GM21717 (cell line): Measurements from ENCODE around the gene CHN1.

Experiments used
- ATAC-seq: cut with Tn5 transposase; IDR thresholded peaks from one replicate; pipeline ENCODE4 v1.9.1; 2021; ENCODE audit warnings: mild to moderate bottlenecking, moderate library complexity; ENCODE audit not compliant: unreplicated experiment

The CHN1 gene

DNA sequence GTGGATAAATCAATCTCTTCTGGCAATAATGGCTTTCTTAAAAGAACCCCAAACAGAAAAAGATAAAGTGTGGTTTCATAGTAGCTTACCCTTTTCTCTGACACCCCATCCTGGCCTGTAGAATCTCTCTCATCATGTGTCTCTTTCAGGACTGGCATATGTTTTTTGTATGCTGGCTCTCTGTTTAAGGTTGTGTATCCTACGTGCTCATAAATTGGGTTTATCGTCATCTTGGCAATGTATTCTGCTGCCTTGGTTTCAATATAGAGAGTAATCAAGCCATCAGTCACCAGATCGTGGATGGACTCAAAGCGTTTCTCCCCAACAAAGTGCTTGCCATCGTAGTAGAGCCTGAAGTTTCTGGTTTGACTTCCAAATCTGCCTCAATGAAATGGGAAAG is 127.4 kb downstream of the CHN1 start:
- ATAC-seq: no peak

DNA sequence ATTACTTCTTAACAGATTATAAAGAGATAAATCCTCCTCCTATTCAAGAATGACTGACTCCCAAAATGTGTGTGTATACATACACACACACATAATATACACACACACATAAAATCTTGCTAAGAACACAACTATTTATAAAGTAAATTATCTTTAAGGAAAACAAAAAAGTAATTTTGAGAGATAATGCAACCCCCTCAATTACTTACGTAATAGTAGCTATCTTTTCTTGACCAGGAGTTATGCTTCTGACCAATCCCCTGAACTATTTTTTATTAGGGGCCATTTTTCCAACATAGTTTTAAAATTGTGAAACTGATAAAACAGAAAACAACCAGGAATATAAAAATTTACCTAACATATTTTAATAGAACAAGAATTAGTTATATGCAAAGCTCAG is 127.9 kb downstream of the CHN1 start:
- no peak for ATAC-seq

DNA sequence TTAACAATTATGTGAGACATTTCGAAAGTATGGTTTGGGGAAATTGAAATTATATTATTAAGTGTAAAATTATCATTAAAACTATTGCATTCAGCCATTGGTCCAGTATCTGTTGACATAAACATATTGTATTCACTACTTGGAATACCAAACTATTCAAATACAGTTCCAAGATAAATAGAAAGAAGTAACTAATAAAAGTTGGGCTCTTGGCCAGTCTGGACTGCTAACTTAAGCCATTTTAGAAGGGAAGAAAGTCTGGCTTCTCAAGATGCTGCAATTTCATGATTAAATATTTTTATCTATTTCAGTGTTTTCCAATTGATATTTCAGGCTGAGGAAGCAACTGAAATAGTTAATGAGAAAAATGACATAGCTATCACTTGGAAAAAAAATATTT is 131.1 kb downstream of the CHN1 start:
- ATAC-seq: no peak

DNA sequence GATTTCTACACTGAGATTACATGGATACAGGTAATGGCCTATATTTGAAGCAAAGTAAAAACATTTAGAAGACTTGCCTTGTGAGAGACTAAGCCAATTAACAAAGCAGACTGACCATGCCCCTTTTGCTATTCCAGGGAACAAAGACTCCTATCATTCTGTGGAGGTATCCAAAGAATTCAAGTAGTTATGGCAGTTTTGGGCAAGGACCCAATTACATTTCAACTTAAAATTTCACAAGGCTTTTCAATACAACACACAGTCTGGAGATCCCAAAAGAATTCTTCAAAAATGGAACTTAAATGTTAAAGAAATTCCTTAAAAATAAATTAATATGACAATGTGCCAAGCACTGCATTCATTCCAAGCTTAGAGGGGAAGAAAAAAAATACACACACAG is 131.7 kb downstream of the CHN1 start:
- no peak for ATAC-seq

DNA sequence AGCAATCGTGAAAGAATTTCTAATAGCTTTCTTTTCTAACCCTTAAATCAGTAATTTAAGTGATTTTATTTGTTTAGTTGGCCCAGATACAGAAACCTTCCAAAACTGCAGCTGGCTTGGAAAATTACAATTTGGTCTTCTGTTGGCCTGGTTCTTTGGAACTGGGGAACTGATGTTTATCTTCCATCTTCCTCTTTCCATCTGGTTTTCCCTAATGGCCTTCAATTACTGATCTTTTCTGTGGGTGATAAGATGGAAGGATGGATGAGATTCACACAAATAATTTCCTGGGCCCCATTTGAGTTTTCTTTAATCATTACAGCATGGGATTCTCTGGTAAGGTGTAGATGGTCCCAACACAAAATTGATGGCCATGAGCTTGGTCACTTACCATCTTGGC is 134.4 kb downstream of the CHN1 start:
- no peak for ATAC-seq

DNA sequence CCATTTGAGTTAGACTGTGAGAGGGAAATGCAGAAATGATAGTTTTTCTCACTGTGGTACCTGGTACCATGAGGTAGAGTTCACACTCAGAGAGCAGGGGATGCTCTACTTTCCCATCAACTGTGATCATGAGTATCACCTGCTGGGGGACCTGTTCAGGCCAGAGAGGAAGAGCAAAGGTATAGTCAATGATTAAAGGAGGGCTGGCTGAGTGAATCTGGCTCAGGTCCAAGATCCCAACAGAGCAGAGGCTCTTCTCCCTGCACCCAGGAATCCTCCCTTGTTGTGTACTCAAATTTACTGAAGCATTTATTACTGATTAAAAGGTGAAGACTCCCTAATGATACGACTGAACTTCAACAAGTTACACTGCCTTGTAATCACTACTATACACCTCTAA is 136.3 kb downstream of the CHN1 start:
- ATAC-seq: no peak

DNA sequence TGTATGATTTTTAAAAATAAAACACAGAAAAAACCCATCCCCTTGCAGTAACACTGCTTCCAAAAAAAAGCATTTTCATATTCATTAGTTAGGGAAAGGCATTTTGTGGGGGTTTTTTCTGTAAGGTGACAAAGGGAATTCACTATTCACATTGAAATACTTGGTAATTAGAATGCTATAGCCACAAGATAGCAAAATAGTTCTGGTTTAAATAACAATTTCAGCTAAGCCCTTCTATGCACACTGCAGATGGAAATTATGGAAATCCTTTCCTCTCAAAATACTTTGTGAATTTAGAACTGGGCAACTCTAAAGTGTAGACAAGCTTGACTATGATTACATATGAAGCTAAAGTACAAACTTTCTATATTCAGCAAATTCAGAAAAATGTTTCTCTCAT is 138.8 kb downstream of the CHN1 start:
- ATAC-seq: no peak

DNA sequence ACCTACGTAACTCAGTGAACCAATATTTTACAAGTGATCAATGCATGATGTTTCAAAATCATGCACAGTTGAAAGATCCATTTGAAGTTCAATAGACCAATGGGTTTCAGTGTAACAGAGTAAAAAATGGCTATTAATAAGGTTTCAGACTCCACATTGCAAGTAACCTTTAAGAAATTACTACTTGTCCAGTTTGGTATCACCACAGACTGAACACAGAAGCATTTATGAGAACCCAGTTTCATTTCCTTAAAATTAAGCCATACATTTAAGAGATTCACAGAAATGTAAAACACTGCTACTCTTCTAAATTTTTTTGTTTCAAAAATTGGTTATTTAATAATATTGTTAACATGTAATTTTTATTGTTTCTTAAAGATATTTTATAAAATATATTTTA is 142.0 kb downstream of the CHN1 start:
- ATAC-seq: no peak

DNA sequence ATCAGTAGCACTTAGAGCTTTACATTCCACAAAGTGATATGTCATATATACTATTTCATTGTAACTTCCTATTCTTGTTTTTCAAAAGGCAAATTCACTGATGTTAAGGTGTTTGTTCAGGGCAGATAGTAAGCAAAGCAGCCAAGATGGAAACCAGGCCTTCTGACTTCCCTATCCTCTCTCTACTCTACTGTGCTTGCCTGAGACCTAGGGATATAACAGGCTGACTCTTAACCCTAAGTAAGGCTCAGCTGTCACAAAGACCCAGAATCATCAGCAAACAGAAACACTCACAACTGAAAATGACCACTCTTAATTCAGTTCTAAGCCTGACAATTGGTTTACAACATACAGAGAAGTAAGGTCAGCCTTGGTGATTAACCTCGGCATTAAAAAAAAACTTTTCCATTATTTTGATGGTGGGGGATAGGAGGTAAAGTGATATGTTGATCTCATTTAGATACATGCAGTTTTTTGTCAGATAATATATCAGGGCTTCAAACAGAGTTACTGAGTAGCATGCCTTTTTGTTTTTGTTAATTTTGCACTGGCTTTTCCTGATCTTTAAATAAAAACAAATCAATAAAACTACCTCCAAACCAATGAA is 145.5 kb downstream of the CHN1 start:
- no peak for ATAC-seq

DNA sequence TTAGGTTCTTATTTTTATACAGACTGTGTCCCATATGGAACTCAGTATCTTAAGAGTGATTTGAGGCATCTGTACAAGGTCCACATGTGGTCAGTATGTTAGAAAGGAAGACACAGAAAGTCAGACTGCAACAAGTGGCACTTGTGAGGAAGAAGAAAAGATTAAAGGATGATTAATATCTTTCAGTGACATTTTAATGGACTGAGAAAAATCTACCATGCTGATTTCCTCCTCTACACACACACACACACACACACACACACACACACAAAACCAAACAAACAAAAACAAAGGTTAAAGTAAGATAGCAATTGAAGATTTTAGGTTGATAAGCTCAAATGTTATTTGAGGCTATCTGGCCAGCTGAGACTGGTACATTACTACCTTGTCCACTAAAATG is 146.4 kb downstream of the CHN1 start:
- ATAC-seq: no peak

DNA sequence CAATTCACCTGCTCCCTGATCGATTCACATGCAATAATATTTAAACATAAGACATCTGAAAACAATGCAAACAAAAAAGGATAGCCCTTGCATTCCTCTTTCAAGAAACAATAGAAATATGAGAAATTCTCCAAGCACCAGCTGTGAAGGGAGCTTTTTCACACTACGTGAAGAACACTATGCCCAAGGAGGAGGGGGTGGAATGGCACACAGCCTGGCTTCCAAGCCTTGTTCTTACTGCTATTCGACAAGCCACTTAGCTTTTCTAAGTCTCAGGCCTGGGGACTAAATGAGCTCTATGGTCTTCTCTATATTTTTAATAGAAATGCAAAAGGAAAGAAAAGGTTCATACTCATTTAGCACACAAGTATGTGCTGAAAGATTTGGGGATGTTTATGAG is 148.7 kb downstream of the CHN1 start:
- no peak for ATAC-seq

DNA sequence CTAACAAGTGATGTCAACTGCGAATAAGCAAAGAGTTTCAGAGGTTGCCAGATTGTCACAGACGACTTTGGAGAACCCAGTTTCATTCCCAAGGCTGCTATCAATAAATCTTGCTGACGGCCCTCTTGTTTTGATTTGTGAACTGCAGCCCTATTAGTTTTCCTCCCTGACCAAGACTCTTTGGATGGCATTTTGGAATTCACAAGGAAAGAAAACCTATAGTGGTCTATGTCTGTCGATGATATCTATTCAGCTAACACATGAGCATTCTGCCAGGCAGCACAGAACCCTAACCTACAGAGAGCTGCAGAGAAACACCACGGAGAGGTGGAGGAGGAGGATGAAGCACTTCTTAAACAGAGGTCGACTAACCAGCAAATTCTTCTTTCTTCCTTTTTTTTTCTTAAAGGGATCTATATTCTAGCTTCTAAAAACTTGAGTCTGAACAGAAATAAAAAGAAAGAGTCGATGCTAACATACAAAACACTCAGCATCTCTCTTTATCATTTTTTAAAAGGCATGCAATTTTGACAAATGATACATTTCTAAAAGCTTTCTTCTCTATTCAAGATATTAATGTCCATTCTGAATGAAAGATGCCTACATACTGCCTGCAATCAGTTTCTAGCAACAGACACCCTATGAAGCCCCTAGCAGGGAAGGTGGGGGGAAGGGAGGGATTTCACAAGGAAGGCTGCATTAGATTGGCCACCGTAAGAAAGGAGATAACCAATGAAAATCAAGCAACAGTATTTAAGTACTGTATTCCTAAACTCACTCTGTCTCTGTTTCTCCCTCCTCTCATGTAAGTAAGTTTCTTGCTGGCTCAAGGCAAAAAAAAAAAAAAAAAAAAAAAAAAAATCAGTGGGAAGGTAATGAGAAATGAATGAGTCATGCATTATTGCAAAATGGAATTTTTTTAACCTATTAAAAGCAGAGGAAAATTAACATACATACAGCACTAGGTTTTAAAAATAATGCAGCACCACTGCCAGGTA is 157.9 kb downstream of the CHN1 start:
- no peak for ATAC-seq

DNA sequence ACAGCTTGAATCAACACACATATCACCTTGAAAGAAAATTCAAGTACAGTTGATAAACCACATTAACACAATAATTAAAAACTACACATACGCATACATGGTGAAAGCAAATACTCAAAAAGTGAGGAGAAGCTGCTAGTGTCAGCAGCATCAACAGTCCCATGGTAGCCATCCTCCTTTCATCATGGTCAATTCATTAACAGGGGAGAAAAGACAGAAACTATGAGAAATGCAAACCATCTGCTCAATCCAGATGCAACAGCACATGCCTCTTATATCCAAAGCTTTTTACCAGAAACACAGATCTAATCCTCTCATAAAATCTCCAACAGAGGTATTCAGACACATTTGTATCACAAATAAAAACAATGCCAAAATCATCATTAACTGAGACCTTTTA is 159.0 kb downstream of the CHN1 start:
- ATAC-seq: no peak

DNA sequence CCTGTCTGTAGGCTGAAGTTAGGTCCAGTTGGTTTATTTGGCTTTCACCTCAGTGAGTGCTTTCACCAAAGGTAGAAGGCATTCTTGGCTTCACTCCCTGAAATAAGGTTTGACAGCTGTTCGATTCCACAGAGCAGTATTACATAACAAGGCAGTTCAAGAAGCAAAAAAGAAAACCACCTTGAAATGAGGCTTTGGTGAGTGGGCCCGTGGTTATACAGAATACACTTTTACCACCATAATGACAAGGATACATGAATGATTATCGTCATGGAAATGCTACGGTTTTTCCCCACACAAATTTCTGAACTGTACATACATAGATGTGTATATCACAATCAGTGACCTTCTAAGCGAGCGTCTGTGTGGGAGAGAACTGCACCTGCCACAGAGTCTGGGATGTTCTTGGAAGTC is 160.9 kb downstream of the CHN1 start:
- no peak for ATAC-seq

DNA sequence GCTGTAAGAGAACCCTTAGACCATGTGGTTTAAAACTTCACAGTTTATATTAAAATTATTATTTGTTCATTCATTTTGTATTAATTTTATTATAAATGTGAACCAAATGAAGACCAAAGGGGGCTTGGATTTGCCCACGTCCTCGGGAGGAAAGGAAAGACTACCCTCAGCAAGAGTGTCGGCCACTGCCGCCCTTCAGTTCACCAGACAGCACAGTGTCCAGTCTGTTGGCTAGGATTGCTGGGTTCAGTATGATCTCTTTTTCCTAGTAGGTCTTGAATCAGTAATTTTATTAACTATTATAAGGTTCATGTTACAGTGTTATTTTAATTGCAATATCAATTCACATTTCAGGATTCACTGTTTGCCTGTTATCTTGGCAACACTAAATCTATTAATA is 162.7 kb downstream of the CHN1 start:
- ATAC-seq: no peak

DNA sequence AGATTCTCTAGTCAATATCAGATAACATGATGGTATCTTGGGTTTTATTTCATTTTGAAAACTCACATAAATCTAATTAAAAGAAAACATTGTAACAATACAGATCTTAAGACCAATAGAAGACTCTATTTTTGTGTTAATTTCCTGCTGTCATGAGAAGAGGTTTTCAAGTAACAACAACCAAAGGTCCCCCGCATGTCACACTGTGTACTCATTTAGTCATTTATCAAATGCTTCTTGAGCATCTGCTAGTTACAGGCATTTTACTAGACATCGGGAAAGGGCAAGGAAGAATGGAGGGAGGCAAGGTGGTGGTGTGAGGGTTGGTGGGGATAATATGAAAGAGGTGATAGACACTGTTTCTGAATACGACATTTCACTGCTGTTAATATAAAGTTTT is 163.2 kb downstream of the CHN1 start:
- no peak for ATAC-seq

DNA sequence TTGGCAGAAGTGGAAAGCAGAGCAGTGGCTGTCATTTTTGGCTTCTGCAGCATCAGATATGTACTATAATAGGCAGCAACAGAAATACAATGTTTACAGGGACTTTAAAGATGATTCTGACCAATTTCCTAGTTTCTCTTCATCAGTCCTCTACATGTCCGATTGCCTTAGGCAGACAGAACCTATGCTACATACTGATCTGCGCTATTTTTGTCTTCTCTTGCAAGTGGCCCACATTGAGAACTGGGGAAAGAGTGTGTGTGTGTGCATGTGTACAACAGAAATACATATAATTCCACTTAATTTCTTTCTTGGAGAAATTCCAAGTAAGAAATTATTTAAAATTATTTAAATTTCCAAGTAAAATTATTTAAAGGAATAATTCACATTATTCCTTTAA is 163.8 kb downstream of the CHN1 start:
- no peak for ATAC-seq

DNA sequence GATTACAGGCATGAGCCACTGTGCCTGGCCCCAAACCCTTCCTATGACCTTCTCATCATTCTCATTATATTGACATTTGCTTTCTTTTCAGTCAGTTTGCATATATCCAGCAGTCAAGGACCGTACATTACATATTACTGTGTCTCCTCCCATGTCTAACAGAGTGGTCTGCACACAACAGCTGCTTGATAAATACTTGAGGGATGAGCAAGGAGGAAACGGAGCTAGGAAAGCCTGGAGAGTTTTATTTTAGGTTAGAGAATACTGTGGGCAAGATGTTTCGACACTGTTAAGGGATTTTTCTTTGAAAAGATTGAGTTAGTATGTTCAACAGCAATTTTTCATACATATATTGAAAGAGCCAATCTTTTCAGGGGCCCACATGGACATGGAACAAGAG is 164.7 kb downstream of the CHN1 start:
- ATAC-seq: no peak

DNA sequence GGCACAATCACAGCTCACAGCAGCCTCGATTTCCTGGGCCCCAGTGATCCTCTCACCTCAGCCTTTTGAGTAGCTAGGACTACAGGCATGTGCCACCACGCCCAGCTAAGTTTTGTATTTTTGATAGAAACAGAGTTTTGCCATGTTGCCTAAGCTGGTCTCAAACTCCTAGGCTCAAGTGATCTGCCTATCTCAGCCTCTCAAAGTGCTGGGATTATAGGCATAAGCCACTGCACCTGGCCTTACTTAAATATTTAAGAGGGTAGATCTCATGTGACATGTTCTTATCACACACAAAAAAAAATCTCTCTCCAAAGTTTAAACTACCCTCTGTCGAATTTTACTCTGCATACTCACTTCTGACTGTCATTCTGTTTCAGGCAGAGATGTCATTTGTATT is 165.5 kb downstream of the CHN1 start:
- no peak for ATAC-seq

DNA sequence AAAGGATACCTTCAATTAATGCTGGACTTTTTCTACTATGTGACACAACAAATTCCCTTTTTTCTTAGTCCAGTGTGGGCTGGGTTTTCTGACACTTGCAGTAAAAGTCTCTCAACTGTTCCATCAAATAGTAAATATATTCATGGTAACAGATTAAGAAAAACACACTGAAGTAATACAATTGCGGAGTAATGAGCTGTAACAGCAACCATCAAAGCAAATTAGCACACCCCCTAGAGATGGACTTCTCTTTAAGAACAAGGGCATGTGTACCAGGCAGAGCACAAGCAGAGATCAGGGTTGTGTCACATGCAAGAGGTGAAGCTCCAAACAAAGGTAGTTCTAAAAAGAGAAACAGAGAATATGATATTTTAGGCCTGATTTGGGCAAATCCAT is 168.2 kb downstream of the CHN1 start:
- ATAC-seq: no peak

DNA sequence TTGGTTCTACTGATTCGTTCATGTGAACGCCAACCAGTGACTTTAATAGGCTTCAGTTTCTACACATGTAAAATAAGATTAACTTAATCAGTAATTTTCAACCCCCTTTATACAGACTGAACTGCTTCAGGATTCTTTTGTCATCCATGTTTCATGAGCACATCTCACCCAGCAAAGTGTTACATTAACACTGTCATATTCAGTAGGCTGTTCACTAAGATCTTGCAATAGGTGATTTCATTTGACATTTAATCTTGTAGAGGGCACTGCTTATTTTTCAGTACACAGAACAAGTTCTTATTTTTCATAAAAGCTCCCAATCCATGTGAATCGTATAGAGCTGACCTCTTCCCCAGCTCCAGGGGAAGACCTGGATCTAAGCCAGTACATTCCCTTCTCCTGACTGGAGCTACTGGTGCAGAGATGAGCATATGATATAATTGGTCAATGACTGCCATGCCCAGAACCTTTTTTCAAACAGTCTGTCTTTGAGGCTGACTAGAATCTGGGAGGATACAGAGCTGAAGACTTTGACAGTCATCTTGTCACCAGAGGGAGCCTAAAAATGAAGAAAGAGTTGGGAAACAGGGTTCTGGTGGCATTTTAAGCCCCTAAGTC is 168.7 kb downstream of the CHN1 start:
- ATAC-seq: no peak

DNA sequence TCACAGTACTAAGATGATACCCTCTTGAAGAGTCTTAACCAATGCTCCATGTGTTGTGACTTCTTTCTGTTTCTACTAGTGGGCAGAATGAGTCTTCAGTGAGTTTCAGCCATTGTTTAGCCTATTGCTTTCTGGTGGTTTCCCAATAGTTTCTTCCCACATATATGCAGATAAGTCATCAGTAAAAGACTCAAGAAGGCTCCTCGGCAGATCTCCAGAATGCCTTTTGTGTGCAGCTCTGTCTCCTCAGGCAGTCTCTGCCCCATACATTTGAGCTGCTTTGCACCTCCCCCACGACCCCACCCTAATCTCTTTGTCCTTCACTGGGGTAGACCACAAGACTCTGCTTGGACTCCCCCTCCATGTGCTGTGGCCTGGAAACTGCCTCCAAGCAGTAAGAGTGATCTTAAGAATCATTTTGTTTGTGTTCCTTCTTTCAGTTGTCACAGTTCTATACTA is 169.4 kb downstream of the CHN1 start:
- peak; percentile 91 for ATAC-seq
